Activated CD8-positive, alpha-beta memory T cell treated with anti-CD3 and anti-CD28 coated beads for 36 hours (primary cell): ENCODE data around the gene RNF181. TPM values are rescaled to one million over a fixed set of nuclear protein-coding genes. Genes with fewer than 3 reads are reported as not detected.
"Not testable (repeated sequence)": the region's sequence is repeated elsewhere in the genome, so short reads cannot be mapped to it uniquely, and the experiment has no call there.

Experiments used
- CTCF ChIA-PET: fragments of 350-600 bp; sonication (Branson Sonifier 250); formaldehyde crosslinking; loops from one replicate; lab custom pipeline; 2021; ENCODE audit warnings: antibody characterized with exemption; lab: Charles Lee
- POLR2A ChIA-PET: fragments of 350-600 bp; sonication (Branson Sonifier 250); formaldehyde crosslinking; loops from one replicate; lab custom pipeline; 2021; ENCODE audit warnings: antibody characterized with exemption; lab: Charles Lee
- total RNA-seq, 2 experiments: library from RNA; stranded (reverse); gene quantifications; one replicate each; pipeline ENCODE4 v1.2.3, GENCODE V29; 2021

RNF181 gene
- total RNA-seq, 2 experiments from 2014 or later: 98.9 to 104 TPM

GRCh38 chr2:85601771-85602475 lies 6.4 kb downstream of the RNF181 start:
- ChIA-PET POLR2A (interaction anchor here (0.6 to 1.3 kb wide), 3 partner anchors 10 to 26 kb away, joined by 3 to 7 read pairs (median 5); partner anchors contain the start of gene C2orf68), CTCF (interaction anchor here (1.0 to 2.4 kb wide), 4 partner anchors 10 to 63 kb away, joined by 3 to 4 read pairs (median 4); partner anchors contain the start of genes C2orf68, MAT2A and VAMP8)

DNA sequence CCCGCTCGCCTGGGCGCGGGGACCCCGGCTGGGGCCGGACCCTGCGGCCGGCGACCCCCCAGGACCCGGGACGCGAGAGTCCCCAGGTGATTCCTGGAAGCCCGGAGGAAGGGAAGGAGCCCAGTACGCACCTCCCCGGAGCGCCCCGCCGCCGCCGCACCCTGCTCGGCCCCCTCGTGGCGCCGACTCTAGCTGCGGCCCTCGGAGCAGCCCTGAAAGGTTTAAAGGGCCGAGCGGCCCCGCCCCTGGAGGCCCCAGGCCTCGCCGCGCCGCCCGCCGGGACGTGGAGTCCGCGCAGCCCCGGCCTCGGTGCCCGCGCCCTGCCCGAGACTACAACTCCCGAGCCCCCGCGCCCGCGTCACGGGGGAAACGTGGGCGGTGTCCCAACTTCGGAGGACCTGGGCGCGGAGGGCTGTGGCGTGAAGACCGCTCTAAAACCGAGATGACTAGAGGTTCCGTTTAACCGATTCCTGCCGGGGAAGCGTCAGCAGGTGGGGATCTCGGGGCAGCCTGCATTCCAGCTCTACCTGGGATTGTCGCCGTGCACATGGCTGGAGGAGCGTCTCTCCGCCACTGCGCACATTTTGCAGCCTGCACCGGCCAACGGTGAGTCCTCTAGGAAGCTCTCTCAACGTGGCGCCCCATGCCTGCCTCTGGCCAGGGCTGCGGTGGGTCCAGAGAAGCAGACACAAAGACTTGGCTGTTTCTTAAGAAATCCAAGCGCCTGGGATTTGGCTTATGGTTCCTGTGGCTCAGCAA lies 7.1 kb downstream of the RNF181 start, which contains the start of gene TMEM150A:
Gene TMEM150A (minus strand): TSS at position 223 of the 759 bp plus-strand sequence. CDS start 750 bp downstream, outside the sequence.
- ChIA-PET CTCF (interaction anchor here (1.0 to 2.4 kb wide), 4 partner anchors 8 to 17 kb away, joined by 3 to 7 read pairs (median 4); partner anchors contain the start of gene C2orf68), POLR2A (interaction anchor here (0.5 to 1.8 kb wide), 5 partner anchors 9 to 233 kb away, joined by 3 to 7 read pairs (median 6); partner anchors contain the start of genes C2orf68 and MAT2A)

DNA sequence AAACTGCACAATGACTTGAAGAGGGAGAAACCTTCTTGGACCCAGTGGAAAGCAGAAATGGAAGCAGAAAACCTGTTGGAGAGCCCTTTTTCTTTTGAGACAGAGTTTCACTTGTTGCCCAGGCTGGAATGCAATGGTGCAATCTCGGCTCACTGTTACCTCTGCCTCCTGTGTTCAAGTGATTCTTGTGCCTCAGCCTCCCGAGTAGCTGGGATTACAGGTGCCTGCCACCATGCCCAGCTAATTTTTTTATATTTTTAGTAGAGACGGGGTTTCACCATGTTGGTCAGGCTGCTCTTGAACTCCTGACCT lies 8.5 kb downstream of the RNF181 start:
- CTCF ChIA-PET: interaction anchor here (0.6 to 2.4 kb wide), 4 partner anchors 8 to 236 kb away, joined by 3 to 7 read pairs (median 4); no protein-coding TSS in a partner anchor
- POLR2A ChIA-PET: interaction anchor here (0.6 to 1.8 kb wide), 2 partner anchors 43 to 65 kb away, joined by 7 read pairs; partner anchors contain the start of genes GGCX and MAT2A

DNA sequence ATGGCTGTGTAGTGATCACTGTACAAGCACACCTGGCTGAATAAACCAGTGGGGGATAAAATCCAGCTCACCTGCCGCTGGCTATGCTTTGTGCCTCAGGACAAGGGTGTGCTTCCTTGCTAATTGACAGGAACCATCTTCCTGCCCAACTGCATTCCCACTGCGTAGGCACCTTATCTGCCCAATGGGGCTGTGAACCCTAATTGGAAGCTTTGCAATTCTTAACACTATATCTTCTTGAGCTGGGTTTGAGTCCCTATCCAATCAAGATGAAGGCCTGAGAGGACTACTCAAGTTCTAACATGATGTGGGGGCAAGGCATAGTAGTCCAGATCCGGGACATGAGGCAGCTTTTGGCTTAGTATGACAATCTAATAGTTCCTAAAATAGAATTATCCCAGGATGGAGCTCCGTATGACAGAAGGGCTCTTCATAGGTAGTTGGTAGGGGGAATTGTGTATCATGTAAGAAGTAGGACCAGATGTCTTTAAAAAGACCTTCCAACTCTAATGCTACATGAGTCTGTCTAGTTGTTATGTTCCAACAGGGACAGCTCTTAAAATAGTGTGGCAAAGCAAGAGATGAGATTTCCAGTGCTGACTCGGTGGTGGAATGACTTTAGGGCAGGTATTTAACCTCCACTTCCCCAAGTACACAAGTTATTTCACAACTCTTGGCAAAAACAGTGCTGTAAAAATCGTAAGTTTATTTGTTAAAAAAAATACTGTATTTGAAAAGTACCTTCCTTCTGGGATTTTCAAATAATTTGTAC lies 9.2 kb downstream of the RNF181 start:
- POLR2A ChIA-PET: interaction anchor here (0.6 to 1.8 kb wide), 4 partner anchors 9 to 66 kb away, joined by 3 to 9 read pairs (median 6); partner anchors contain the start of genes MAT2A and RNF181

GRCh38 chr2:85605406-85606115 lies 10.0 kb downstream of the RNF181 start:
- CTCF ChIA-PET: interaction anchor here (1.3 to 2.2 kb wide), 3 partner anchors 9 to 13 kb away, joined by 3 to 7 read pairs (median 3); no protein-coding TSS in a partner anchor
- POLR2A ChIA-PET: interaction anchor here (0.6 to 1.1 kb wide), 3 partner anchors 10 to 34 kb away, joined by 3 to 4 read pairs (median 3); partner anchors contain the start of gene RNF181

More for the DNA sequence above, 9.2 kb downstream of the RNF181 start:
- CTCF ChIA-PET: interaction anchor here (0.6 to 2.4 kb wide), 5 partner anchors 9 to 237 kb away, joined by 3 to 7 read pairs (median 3); no protein-coding TSS in a partner anchor

DNA sequence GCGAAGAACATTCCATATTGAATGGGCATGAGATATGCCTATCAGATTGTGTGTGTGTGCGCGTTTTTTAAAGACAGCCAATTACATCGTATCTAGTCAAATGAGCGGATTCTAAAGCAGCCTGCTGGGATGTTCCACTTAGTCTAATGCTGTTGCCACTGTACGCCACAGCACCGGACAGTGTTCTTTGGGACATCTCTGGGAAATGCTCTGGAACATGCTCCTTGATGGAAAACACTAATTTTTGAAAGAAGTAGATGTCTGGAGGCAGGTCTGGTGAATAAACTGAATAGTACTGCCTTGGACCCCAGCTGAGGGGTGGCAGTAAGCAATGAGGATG lies 10.5 kb downstream of the RNF181 start:
- ChIA-PET CTCF (interaction anchor here (1.3 kb wide), 1 partner anchor 13 kb away, joined by 3 read pairs; no protein-coding TSS in a partner anchor), POLR2A (interaction anchor here (0.6 to 1.1 kb wide), 2 partner anchors 28 to 34 kb away, joined by 3 to 4 read pairs; no protein-coding TSS in a partner anchor)

DNA sequence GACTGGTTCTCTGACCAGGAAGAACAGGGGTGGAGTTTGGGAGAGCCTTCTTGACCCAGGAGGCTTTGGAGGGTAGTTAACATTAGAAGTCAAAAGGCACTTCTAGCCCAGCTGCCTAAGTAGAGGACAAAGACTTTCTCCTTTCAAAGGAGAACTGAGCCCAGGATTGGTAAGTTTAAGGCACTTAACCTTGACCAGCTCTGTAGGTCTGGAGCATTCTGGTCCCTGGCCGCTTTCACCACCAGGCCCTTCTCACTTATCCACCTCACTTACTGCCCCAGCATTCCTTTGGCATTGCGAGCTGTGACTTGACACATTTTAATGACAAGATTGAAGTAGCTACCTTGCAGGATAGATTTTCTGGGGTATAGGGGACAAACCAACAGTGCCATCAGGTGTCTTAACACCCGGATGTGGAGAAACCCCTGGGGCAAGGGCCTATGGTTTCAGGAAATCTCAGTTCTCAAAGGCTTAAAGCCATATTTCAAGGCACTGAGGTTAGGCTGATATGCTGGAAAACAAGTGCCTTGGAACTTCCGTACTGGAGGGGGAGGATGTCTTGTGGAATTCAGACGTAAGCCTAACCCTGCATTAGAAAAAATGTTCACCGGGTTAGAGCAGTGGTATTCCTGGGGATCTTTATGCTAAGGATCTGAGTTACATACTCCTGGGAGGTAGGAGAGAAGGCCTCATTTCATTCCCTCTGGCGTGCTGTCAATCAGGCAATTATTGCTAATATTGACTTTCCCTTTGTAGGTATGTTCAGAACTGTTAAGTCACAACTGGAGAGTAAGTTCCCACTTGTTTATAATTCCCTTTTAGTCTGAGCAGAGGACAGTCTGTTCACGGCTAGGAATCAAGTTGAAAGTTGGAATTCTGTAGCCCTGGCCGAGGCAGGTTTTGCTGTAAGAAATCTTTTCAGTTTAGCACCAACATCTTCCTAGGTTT lies 12.0 kb downstream of the RNF181 start:
- CTCF ChIA-PET: no interaction called here
- POLR2A ChIA-PET: interaction anchor here (1.0 kb wide), 1 partner anchor 8 kb away, joined by 3 read pairs; no protein-coding TSS in a partner anchor

DNA sequence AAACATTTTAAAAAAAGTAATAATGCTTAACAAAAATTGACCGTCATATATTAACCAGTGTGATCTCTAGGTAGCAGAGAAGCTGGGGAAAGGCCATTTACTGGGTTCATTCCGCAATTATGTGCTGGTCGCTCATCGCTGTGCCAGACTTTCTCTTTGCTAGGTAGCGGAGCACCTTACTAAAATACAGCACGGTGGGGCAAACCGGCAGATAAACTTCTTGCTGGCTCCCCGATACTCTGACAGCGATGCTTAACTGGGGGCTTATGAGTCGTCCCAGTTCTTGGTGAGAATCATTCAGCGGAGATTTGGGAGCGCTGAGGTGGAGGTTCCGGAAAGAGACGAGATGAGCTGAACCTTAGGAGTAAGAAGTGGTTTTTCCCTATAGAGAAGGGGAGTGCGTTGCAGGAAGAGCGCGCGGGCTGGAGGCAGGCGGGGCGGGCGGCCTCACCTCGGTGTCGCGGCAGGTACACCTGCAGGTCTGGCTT lies 15.7 kb downstream of the RNF181 start:
- ChIA-PET POLR2A (interaction anchor here (0.5 to 1.2 kb wide), 8 partner anchors 9 to 285 kb away, joined by 3 to 5 read pairs (median 4); partner anchors contain the start of genes GGCX, RNF181 and TMEM150A), CTCF (interaction anchor here (0.7 to 0.9 kb wide), 3 partner anchors 16 to 38 kb away, joined by 3 to 4 read pairs (median 3); partner anchors contain the start of gene RNF181)

GRCh38 chr2:85611705-85612587 lies 16.4 kb downstream of the RNF181 start, which contains the start of gene C2orf68:
Gene C2orf68, minus strand, starts transcription at chr2:85612066. Its CDS starts 82 bp downstream, at chr2:85611984.
- CTCF ChIA-PET: interaction anchor here (0.6 to 1.3 kb wide), 6 partner anchors 9 to 313 kb away, joined by 3 to 5 read pairs (median 3); partner anchors contain the start of gene RNF181
- POLR2A ChIA-PET: interaction anchor here (0.5 to 1.2 kb wide), 7 partner anchors 10 to 494 kb away, joined by 3 to 5 read pairs (median 3); partner anchors contain the start of genes GGCX, PTCD3 and TMEM150A

DNA sequence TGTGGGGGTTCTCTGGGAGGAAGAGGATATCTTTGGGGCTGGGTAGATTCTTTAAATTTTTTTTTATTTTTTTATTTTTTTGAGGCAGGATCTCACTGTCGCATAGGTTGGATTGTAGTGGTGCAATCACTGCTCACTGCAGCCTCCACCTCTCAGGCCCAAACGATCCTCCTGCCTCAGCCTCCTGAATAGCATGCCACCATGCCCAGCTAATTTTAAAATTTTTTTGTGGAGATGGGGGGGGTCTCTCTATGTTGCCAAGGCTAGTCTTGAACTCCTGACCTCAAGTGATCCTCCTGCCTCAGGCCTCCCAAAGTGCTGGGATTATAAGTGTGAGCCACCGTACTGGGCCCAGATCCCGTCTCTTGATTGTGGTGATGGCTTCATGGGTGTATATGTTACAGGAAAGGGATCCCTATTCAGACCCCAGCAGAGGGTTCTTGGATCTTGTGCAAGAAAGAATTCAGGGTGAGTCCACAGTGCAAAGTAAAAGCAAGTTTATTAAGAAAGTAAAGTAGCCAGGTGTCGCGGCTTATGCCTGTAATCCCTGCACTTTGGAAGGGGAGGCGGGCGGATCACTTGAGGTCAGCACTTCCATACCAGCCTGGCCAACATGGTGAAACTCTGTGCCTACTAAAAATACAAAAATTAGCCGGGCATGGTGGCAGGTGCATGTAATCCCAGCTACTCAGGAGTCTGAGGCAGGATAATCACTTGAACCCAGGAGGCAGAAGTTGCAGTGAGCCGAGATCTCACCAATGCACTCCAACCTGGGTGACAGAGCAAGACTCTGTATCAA lies 18.4 kb downstream of the RNF181 start:
- ChIA-PET CTCF (interaction anchor here (1.7 kb wide), 1 partner anchor 75 kb away, joined by 4 read pairs; the partner anchor contains the start of gene MAT2A), POLR2A (interaction anchor here (0.6 kb wide), 2 partner anchors 14 to 67 kb away, joined by 3 read pairs; no protein-coding TSS in a partner anchor)

GRCh38 chr2:85614757-85615156 lies 19.2 kb downstream of the RNF181 start:
- POLR2A ChIA-PET: not testable (repeated sequence)

GRCh38 chr2:85615413-85615728 lies 19.8 kb downstream of the RNF181 start:
- ChIA-PET CTCF (interaction anchor here (0.6 to 3.2 kb wide), 5 partner anchors 13 to 197 kb away, joined by 3 to 13 read pairs (median 3); partner anchors contain the start of genes MAT2A and SH2D6), POLR2A (interaction anchor here (0.6 to 1.2 kb wide), 5 partner anchors 8 to 240 kb away, joined by 3 to 10 read pairs (median 4); partner anchors contain the start of gene MAT2A)

More at GRCh38 chr2:85614757-85615156, 19.2 kb downstream of the RNF181 start:
- CTCF ChIA-PET: interaction anchor here (1.7 to 3.2 kb wide), 2 partner anchors 22 to 76 kb away, joined by 4 to 13 read pairs; partner anchors contain the start of gene MAT2A

GRCh38 chr2:85617723-85618122 lies 22.2 kb downstream of the RNF181 start:
- ChIA-PET POLR2A (interaction anchor here (0.6 to 1.2 kb wide), 3 partner anchors 10 to 33 kb away, joined by 3 read pairs; no protein-coding TSS in a partner anchor), CTCF (interaction anchor here (2.0 to 3.2 kb wide), 2 partner anchors 19 to 20 kb away, joined by 5 to 13 read pairs; no protein-coding TSS in a partner anchor)
